ENCODE measurements around the gene ACTN1. TPM values are rescaled to one million over a fixed set of nuclear protein-coding genes. Genes with fewer than 3 reads are reported as not detected.
A peak's percentile ranks its signal among the peaks of the same experiment; 100 is the strongest.

Gene ACTN1
- total RNA-seq, 4 donors from 2014 or later: 40.3 to 585 (median 80.1) TPM

GRCh38 chr14:68939893-68940613 is 39.0 kb downstream of the ACTN1 start:
- peak in 2 of 3 donors; percentile 62 to 72 for DNase-seq
- no peaks in the 10 kb centered on the region for H3K9me3 ChIP-seq

GRCh38 chr14:68939181-68939892 is 39.8 kb downstream of the ACTN1 start:
- TF ChIP-seq CTCF (IDR thresholded peaks at IDR 0.05) (no peak), POLR2A (IDR thresholded peaks at IDR 0.05) (no peak)
- H3K9me3 ChIP-seq: no peaks in the 10 kb centered on the region
- no peak overlapping the region for H3K4me3 ChIP-seq
- H3K27ac ChIP-seq: peak overlapping the region; percentile 52 to 86 (median 77)
- no peak for DNase-seq
- H3K27me3 ChIP-seq: no peaks in the 10 kb centered on the region
- H3K4me1 ChIP-seq: peaks cover 0 to 63% (median 3%) of the 10 kb centered on the region in 4 donors
- H3K36me3 ChIP-seq: no peaks in the 10 kb centered on the region

More at GRCh38 chr14:68939893-68940613, 39.0 kb downstream of the ACTN1 start:
- TF ChIP-seq POLR2A (IDR thresholded peaks at IDR 0.05): no peak
- no peak for TF ChIP-seq CTCF (IDR thresholded peaks at IDR 0.05)
- Histone ChIP-seq H3K4me3 (no peak overlapping the region), H3K4me1 (peaks cover 0 to 70% (median 3%) of the 10 kb centered on the region in 4 donors), H3K27me3 (no peaks in the 10 kb centered on the region), H3K36me3 (no peaks in the 10 kb centered on the region), H3K27ac (peak overlapping the region; percentile 52 to 86 (median 77))

- peaks cover 0 to 57% (median 3%) of the 10 kb centered on the region in 4 donors for H3K4me1 ChIP-seq
Observed at GRCh38 chr14:68938271-68939150, 40.6 kb downstream of the ACTN1 start.

GRCh38 chr14:68937471-68938270 is 41.4 kb downstream of the ACTN1 start:
- Histone ChIP-seq H3K9me3 (no peaks in the 10 kb centered on the region), H3K4me1 (peaks cover 0 to 51% (median 3%) of the 10 kb centered on the region in 4 donors), H3K27ac (peak overlapping the region; percentile 52 to 86 (median 77)), H3K4me3 (no peak overlapping the region), H3K36me3 (no peaks in the 10 kb centered on the region), H3K27me3 (no peaks in the 10 kb centered on the region)
- peak in 2 of 3 donors; percentile 72 to 77 for DNase-seq
- TF ChIP-seq POLR2A (IDR thresholded peaks at IDR 0.05): peak in 1 of 2 donors; percentile 32
- peak in 4 of 6 experiments; percentile 21 to 55 (median 51) for TF ChIP-seq CTCF (IDR thresholded peaks at IDR 0.05)

More at GRCh38 chr14:68938271-68939150, 40.6 kb downstream of the ACTN1 start:
- H3K27ac ChIP-seq: peak overlapping the region; percentile 52 to 86 (median 77)
- peak in 2 of 3 donors; percentile 65 to 72 for DNase-seq
- no peaks in the 10 kb centered on the region for H3K36me3 ChIP-seq
- no peak overlapping the region for H3K4me3 ChIP-seq
- no peaks in the 10 kb centered on the region for H3K9me3 ChIP-seq
- H3K27me3 ChIP-seq: no peaks in the 10 kb centered on the region
- TF ChIP-seq POLR2A (IDR thresholded peaks at IDR 0.05): no peak
- TF ChIP-seq CTCF (IDR thresholded peaks at IDR 0.05): no peak
